ENCODE results near the gene XRN1. TPM values are rescaled to one million over a fixed set of nuclear protein-coding genes. Genes with fewer than 3 reads are reported as not detected.
"Not testable (repeated sequence)": the region's sequence is repeated elsewhere in the genome, so short reads cannot be mapped to it uniquely, and the experiment has no call there.

XRN1 gene
- total and polyA plus RNA-seq, 9 donors: 7.6 to 49.9 (median 42.4) TPM

GRCh38 chr3:142445816-142446254, 2.0 kb downstream of the XRN1 start:
- no peaks in the 10 kb centered on the region for H3K9me3 ChIP-seq
- no peak for DNase-seq
- intact Hi-C loops (cut with DNase I): no loop called here
- H3K36me3 ChIP-seq: no peaks in the 10 kb centered on the region
- H3K27me3 ChIP-seq: no peaks in the 10 kb centered on the region
- WGBS, 3 donors: 69 to 78% (median 72%) methylated on average over 6 of the region's 6 CpGs
- peak overlapping the region; percentile 86 for H3K4me3 ChIP-seq
- TF ChIP-seq POLR2A (IDR thresholded peaks at IDR 0.05) (no peak), EP300 (IDR thresholded peaks at IDR 0.05) (no peak), CTCF (IDR thresholded peaks at IDR 0.05) (no peak)
- H3K27ac ChIP-seq: no peak overlapping the region
- peaks cover 4% of the 10 kb centered on the region for H3K4me1 ChIP-seq (ENCODE audit: insufficient read depth)

GRCh38 chr3:142444343-142444742, 3.5 kb downstream of the XRN1 start:
- H3K27ac ChIP-seq: no peak overlapping the region
- TF ChIP-seq EP300 (IDR thresholded peaks at IDR 0.05) (no peak), CTCF (IDR thresholded peaks at IDR 0.05) (no peak), POLR2A (IDR thresholded peaks at IDR 0.05) (no peak)
- peaks cover 4% of the 10 kb centered on the region for H3K4me1 ChIP-seq (ENCODE audit: insufficient read depth)
- H3K4me3 ChIP-seq: no peak overlapping the region
- 95 to 96% (median 95%) methylated on average over 11 of the region's 11 CpGs for WGBS, 3 donors
- H3K9me3 ChIP-seq: no peaks in the 10 kb centered on the region
- H3K36me3 ChIP-seq: no peaks in the 10 kb centered on the region
- H3K27me3 ChIP-seq: no peaks in the 10 kb centered on the region
- no peak for DNase-seq
- intact Hi-C loops (cut with DNase I): no loop called here

- intact Hi-C loops (cut with DNase I): not testable (repeated sequence)
Observed at GRCh38 chr3:142443060-142443459, 4.8 kb downstream of the XRN1 start.

GRCh38 chr3:142439499-142440220, 8.2 kb downstream of the XRN1 start:
- intact Hi-C loops (cut with DNase I); H3K27me3 ChIP-seq; DNase-seq; H3K36me3 ChIP-seq; H3K4me3 ChIP-seq; H3K9me3 ChIP-seq; H3K27ac ChIP-seq; H3K4me1 ChIP-seq (ENCODE audit: insufficient read depth): not testable (repeated sequence)
- 92 to 94% (median 93%) methylated on average over 15 of the region's 15 CpGs for WGBS, 3 donors

More at GRCh38 chr3:142443060-142443459, 4.8 kb downstream of the XRN1 start:
- not testable (repeated sequence) for H3K4me3 ChIP-seq; H3K36me3 ChIP-seq; H3K4me1 ChIP-seq (ENCODE audit: insufficient read depth); H3K27me3 ChIP-seq; H3K27ac ChIP-seq; H3K9me3 ChIP-seq; DNase-seq
- WGBS, 3 donors: 96 to 97% (median 96%) methylated on average over 12 of the region's 12 CpGs

DNA sequence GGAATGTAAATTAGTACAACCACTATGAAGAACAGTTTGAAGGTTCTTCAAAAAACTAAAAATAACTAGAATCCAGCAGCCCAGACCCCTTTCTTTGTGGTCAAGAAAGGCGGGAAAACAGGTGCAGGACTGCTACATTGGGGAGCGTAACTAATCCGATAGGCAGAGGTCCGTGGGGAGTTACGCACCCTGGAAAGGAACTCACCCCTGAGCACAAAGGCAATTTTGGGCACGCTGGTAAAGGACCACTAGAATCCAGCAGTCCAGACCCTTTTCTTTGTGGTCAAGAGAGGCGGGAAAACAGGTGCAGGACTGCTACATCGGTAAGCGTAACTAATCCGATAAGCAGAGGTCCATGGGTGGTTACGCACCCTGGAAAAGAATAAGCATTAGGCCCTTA, 9.7 kb downstream of the XRN1 start:
- H3K4me1 ChIP-seq (ENCODE audit: insufficient read depth); H3K27me3 ChIP-seq; H3K27ac ChIP-seq; H3K9me3 ChIP-seq; DNase-seq; H3K36me3 ChIP-seq; H3K4me3 ChIP-seq; intact Hi-C loops (cut with DNase I): not testable (repeated sequence)
- 97% methylated on average over 11 of the region's 11 CpGs for WGBS, 3 donors

- no peaks in the 10 kb centered on the region for H3K4me1 ChIP-seq (ENCODE audit: insufficient read depth)
- no peaks in the 10 kb centered on the region for H3K36me3 ChIP-seq
- no peaks in the 10 kb centered on the region for H3K9me3 ChIP-seq
- TF ChIP-seq CTCF (IDR thresholded peaks at IDR 0.05): no peak
- no peak for TF ChIP-seq POLR2A (IDR thresholded peaks at IDR 0.05)
- TF ChIP-seq EP300 (IDR thresholded peaks at IDR 0.05): no peak
- no peak for DNase-seq
- no peaks in the 10 kb centered on the region for H3K27me3 ChIP-seq
- intact Hi-C loops (cut with DNase I): no loop called here
- no peak overlapping the region for H3K27ac ChIP-seq
- H3K4me3 ChIP-seq: no peak overlapping the region
Observed at GRCh38 chr3:142436951-142437585, 10.8 kb downstream of the XRN1 start.
